ENCODE results near the gene IRF2BP1.
"Not testable (repeated sequence)": the region's sequence is repeated elsewhere in the genome, so short reads cannot be mapped to it uniquely, and the experiment has no call there.

The IRF2BP1 gene

DNA sequence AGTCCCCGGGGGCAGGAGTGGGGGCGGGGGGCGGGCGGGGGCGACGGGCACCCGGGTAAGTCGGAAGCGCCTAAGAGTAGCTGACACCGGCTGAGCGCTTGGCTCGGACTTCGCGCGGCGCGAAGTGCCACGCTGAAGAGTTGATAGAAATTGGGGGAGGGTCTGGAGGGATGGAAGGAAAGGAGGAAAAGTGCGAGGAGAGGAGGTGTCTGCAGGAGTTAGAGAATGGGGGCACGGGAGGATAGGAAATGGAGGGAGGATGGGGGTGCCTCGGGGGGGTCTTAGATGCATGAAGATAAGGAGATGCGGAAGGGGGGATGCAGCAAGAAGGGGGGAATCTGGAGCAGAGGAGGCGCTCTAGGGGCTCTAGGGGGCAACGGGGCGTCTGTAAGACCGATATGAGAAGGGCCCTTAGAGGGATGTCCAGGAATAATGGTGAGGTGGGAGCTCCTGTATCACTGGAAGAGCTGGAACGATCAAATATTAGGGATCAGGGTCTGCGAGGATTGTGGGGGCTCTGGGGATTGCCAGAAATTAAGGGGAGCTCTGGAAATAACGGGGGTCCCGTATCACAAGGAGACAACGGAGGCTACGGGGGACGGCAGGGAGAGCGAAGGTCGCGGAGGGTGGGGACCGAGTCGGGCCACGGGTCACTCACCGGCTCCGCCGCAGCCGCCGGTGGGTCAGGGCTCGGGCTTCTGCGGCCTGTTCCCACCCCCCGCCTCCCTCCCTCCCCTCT is 16.1 kb upstream of the IRF2BP1 start, which contains the start of gene MYPOP:
Gene MYPOP, minus strand, starts transcription at position 702 of the 739 bp plus-strand sequence. CDS start 840 bp downstream, outside the sequence.
- no peak for DNase-seq

- DNase-seq = peak; percentile 18 to 54
Observed at GRCh38 chr19:45901432-45901911, 15.5 kb upstream of the IRF2BP1 start.

- DNase-seq = no peak
Observed at GRCh38 chr19:45900738-45901431, 14.9 kb upstream of the IRF2BP1 start.

DNA sequence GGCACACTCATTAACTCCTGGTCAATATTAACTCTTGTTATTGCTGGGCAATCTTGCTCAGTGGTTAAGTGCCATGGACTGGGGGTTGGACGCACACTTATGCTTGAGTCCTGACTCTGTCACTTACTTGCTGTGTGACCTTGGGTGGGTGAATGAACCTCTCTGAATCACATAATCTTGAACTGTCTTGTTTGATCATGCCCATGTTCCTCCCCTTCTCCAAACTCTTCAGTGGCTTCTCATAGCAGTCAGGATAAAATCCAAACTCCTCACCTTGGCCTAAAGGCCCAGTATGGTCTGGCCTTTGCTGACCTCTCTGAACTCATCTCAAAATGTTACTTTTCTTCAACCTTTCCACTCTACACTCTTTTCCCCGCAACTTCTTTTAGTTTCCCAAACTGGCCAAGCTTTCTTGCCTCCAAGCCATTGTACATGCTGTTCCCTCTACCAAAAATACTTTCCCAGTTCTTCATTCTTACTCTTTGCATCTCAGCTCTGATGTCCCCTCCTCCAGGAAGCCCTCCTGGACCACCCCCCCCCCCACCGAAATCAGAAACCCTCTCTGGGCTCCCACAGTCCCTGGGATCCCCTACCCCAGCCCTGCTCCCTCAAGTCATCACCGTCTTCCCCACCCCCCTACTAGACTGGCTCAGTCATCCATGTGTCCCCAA is 14.1 kb upstream of the IRF2BP1 start:
- no peak for DNase-seq

DNA sequence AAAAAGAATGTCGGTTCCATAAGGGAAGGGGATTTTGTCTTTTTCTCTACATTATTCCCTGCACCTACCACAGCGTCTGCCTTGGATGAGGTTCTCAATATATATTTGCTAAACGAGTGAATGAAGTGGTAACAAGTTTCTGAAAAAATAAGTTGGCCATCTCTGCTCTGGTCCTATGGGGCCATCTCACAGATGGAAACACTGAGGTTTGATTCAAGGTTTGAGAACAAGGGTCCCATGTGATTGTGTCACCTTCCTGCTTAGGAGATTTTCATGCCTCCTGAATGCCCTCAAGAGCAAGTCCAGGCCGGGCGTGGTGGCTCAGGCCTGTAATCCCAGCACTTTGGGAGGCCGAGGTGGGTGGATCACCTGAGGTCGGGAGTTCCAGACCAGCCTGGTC is 13.3 kb upstream of the IRF2BP1 start:
- DNase-seq = no peak

- peak in 1 of 2 donors; percentile 24 for DNase-seq
Observed at GRCh38 chr19:45897261-45897812, 11.4 kb upstream of the IRF2BP1 start.

- DNase-seq = not testable (repeated sequence)
Observed at GRCh38 chr19:45895983-45896599, 10.2 kb upstream of the IRF2BP1 start.

DNA sequence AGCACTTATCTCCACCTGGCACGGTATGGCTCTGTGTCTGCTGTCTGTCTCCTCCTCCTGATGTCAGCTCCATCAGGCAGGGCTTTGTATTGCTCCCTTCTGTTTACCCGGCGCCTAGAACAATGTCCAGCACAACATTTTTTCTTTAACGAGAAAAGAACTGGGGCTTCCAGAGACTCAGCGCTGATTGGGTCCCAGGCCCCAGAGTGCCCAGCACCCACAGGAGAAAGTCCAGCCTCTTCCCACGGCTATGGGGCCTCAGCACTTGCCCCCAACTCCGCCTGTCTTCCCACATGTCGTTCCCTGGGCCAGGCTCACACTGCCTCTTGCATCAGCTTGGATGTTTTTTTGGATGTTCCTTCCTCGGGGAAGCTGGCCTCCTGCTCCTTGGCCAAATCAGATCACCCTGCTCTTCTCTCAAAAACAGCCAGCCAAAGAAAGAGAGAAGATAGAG is 9.6 kb upstream of the IRF2BP1 start:
- DNase-seq = no peak

DNA sequence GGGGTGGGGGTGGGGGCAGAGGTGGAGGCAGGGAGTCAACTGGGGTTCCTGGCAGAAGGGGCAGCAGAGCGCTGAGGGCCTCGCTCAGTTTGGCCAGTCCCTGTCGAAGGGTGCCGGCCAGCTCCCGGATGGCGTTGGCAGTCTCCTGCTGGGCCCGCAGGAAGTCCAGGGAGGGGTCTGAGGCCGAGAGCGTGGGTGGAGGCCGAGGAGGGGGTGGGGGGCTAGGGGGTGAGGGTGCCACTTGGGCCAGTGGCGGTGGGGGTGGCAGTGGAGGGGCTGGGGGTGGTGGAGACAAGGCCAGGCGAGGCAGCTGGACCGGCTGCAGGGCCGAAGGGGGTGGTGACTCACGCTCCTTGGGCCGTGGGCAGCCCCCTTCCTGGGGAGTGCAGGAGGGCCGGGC is 4.9 kb upstream of the IRF2BP1 start:
- no peak for DNase-seq

- no peak for DNase-seq
Observed at GRCh38 chr19:45889210-45889885, 3.4 kb upstream of the IRF2BP1 start.

DNA sequence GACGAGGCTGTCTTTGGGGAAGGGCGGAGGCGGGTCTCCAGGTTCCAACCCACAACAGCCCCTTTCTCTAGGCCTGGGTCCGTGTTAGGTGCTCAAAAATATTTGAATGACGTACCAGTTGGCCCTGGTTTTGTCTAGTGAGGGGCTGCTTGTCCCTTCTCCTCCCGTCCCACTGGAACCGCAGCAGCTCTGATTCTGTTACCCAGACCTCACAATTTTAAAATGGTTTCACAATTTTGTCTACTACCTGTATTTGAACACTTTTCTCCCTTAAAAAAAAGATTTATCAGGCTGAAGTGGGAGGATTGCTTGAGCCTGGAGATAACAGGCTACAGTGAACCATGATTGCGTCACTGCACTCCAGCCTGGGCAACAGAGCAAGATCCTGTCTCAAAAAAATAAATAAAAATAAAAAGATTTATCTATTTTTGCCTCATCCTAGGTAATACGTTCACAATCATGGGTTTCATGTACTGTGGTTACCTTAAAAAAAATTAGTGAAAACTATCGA is 1.3 kb upstream of the IRF2BP1 start:
- DNase-seq = no peak

- peak; percentile 92 for DNase-seq
Observed at GRCh38 chr19:45886427-45887199, 672 bp upstream of the IRF2BP1 start.

DNA sequence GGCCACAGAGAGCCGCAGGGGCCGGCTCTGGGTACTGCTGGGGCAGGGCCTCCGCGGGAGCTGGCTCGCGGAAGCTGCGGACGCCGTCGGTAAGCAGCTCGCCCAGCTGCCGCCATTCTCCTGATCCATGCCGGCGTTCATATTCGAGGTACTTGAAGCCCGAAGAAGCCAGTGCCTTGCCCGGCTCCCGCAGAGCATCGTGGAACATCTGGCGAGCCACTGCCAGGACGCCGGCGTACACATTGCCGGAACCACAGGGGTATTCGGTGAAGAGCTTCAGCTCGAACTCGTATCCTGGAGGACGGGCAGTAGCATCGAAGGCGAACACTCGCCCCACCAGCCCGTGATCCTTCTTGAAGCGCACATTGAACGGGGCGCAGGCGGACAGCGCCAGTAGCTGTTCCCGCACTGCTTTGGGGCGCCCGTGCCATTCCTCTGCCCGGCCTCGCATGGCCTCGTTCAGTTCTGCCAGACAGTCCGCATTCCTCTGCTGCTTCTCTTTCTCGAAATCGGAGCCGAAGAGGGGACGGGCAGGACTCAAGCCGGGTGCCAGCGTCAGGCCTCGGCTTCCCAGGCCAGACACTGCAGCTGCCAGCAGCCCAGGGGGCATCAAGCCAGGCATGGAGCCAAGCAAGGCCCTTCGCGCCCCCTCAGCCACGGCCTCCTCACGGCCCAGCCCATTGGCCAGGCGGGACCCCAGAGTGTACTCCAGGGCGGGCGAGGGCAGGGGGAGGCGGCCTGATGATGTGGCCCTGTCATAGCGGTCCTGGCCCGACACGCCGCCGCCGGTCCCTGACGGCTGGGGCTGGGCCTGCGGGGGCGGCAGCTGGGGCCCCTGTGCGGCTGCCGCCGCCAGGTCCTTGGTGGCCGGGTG is 1.0 kb downstream of the IRF2BP1 start:
- DNase-seq = no peak

GRCh38 chr19:45883881-45884681 is 1.9 kb downstream of the IRF2BP1 start:
- no peak for DNase-seq

DNA sequence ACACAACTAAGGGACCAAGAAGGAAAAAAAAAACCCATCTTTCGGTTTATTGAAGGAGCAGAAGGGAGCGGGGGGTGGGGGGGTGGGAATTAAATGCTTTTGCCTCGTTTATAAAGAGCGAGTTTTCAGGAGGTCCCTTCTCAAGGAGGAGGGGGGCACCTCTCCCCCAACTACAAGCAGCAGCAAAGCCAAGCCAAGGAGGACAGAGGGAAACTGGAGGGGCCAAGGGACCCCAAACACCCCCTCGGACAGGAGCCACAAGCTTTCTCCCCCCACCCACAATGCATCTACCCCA is 2.4 kb downstream of the IRF2BP1 start:
- DNase-seq = no peak

GRCh38 chr19:45882652-45883585 is 3.0 kb downstream of the IRF2BP1 start:
- peak; percentile 82 to 86 for DNase-seq

GRCh38 chr19:45881909-45882528 is 3.9 kb downstream of the IRF2BP1 start:
- DNase-seq = no peak
